T-cell (primary cell): ENCODE measurements around the gene TMEM18. TPM values are rescaled to one million over a fixed set of nuclear protein-coding genes. Genes with fewer than 3 reads are reported as not detected.

Source experiments
- ATAC-seq, 4 experiments: fragments of 200-7000 bp in 3 of 4; fragments of 150-1000 bp in 1 of 4; cut with Tn5 transposase; replicated peaks in 1 of 4; 1 replicate in 3 of 4; 2 replicates in 1 of 4; pipeline ENCODE4 v1.10.0; 2021; ENCODE audit warnings: moderate library complexity in 3 of 4, mild to moderate bottlenecking in 2 of 4, moderate number of reproducible peaks in 1 of 4
- CTCF ChIA-PET, 2 donors: fragments of 300-600 bp; sonication (Branson Sonifier 250); formaldehyde crosslinking; loops; one replicate each; lab custom pipeline; 2022; ENCODE audit warnings: antibody characterized with exemption in 2 of 2; lab: Charles Lee
- POLR2A ChIA-PET, 2 donors: fragments of 300-600 bp; sonication (Branson Sonifier 250); formaldehyde crosslinking; loops; one replicate each; lab custom pipeline; 2022; ENCODE audit warnings: antibody characterized with exemption in 2 of 2; lab: Charles Lee
- DNase-seq, 35 experiments: peaks; one replicate each; pipeline versions ENCODE4 v3.0.0 to v3.0.0-alpha.2; 2013 to 2023
- H3K27ac ChIP-seq: one replicate; pipeline ENCODE4 v1.5.1; 2013; ENCODE audit warnings: low read length
- H3K27me3 ChIP-seq, 2 experiments: replicated peaks in 1 of 2; 1 replicate in 1 of 2; 2 replicates in 1 of 2; pipeline versions ENCODE4 v1.6.1 to v1.7.0; 2013; ENCODE audit warnings: low read length in 1 of 2, mixed read lengths in 1 of 2; ENCODE audit not compliant: control insufficient read depth in 2 of 2, insufficient read depth in 2 of 2; ENCODE audit errors: extremely low read depth in 1 of 2
- H3K36me3 ChIP-seq, 2 donors: 1 replicate in 1 of 2; 2 replicates in 1 of 2; pipeline versions ENCODE4 v1.6.1 to v1.7.0; 2013; ENCODE audit warnings: low read length in 1 of 2; ENCODE audit not compliant: control insufficient read depth in 2 of 2, insufficient read depth in 1 of 2; ENCODE audit errors: extremely low read depth in 1 of 2
- H3K4me1 ChIP-seq, 2 experiments: 1 replicate in 1 of 2; 2 replicates in 1 of 2; pipeline versions ENCODE4 v1.6.1 to v1.7.0; 2013; ENCODE audit warnings: low read length in 2 of 2, mixed read lengths in 1 of 2; ENCODE audit not compliant: insufficient read depth in 2 of 2, control insufficient read depth in 1 of 2; ENCODE audit errors: extremely low read depth in 1 of 2
- H3K4me3 ChIP-seq, 2 donors: 1 replicate in 1 of 2; 2 replicates in 1 of 2; pipeline versions ENCODE4 v1.5.1 to v1.7.0; 2013; ENCODE audit warnings: mild to moderate bottlenecking in 2 of 2, low read length in 1 of 2, moderate library complexity in 1 of 2; ENCODE audit not compliant: control insufficient read depth in 1 of 2; ENCODE audit errors: extremely low read depth in 1 of 2
- H3K9me3 ChIP-seq: 2 replicates; pipeline ENCODE4 v1.7.0; 2013
- H3K27ac Mint-ChIP-seq, 2 donors: one replicate each; pipeline ENCODE4 v1.8.0; 2020 to 2021; ENCODE audit warnings: mild to moderate bottlenecking in 2 of 2, mixed read lengths in 2 of 2
- H3K27me3 Mint-ChIP-seq, 2 donors: one replicate each; pipeline ENCODE4 v1.8.0; 2021 to 2022; ENCODE audit warnings: mixed read lengths in 2 of 2
- H3K36me3 Mint-ChIP-seq: one replicate; pipeline ENCODE4 v1.8.0; 2021; ENCODE audit warnings: mixed read lengths
- H3K4me1 Mint-ChIP-seq, 3 donors: one replicate each; pipeline ENCODE4 v1.8.0; 2020 to 2022; ENCODE audit warnings: mixed read lengths in 3 of 3, mild to moderate bottlenecking in 1 of 3
- H3K4me3 Mint-ChIP-seq, 3 donors: one replicate each; pipeline ENCODE4 v1.8.0; 2020 to 2022; ENCODE audit warnings: mild to moderate bottlenecking in 3 of 3, mixed read lengths in 3 of 3, moderate library complexity in 3 of 3
- H3K9me3 Mint-ChIP-seq, 3 donors: one replicate each; pipeline ENCODE4 v1.8.0; 2020 to 2022; ENCODE audit warnings: mixed read lengths in 3 of 3
- WGBS: methylation state at CpG from one replicate; pipeline ENCODE4 v1.1.5; 2013; ENCODE audit warnings: missing lambda C conversion rate; ENCODE audit not compliant: insufficient coverage; 5-methylcytosine and 5-hydroxymethylcytosine counted together
- total RNA-seq, 35 experiments: library from RNA in 6 of 35; stranded (reverse) in 6 of 35; fragments of 120-200 nt in 1 of 35; gene quantifications; one replicate each; pipeline versions ENCODE4 v1.2.1 to v1.2.4 and lab custom pipeline; 2013 to 2026

The TMEM18 gene
- total RNA-seq, 5 donors from 2014 or later (not counting 1 experiment from before 2014, with no cell fraction given): 22.8 to 29.8 (median 28.8) TPM

DNA sequence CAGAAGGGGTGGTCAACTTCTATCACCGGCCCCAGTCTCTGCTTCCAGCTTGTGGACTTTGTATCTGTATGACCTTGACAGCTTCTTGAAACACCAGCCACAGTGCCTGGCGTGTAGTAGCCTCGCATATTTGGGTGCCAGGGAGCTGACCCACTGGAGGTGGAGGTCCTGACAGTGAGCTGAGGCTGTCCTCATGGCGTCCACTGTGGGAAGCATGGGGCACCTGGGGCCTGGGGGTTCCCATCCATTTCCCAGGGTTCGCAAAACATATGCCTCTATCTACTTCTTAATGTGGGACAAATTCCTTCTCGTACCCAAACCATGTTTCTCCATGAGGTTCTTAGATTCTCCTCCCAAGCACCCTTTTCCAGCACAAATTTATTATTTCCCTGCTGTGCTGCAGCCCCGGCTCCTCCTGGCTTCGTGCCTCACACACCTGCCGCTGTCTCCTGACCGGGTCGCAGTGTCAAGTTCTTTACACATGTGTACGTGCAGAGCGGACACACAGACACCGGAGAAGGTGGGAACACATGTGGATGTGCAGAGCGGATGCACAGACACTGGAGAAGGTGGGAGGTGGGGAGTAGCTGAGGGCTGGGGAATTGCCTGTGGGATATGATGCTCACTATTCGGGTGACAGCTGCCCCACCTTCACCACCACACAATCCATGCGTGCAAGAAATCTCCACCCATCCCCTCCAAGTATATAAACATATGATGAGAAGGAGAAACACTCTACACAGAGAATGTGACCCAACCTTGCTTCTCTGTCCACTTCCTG is 23.4 kb downstream of the TMEM18 start:
- peaks cover 0 to 3% of the 10 kb centered on the region in 2 donors for H3K27me3 Mint-ChIP-seq

GRCh38 chr2:652881-653480 is 24.2 kb downstream of the TMEM18 start:
- CTCF ChIA-PET: interaction anchor here in 1 of 2 donors (0.6 kb wide), 2 partner anchors 15 to 415 kb away, joined by 3 to 4 read pairs; no protein-coding TSS in a partner anchor
- Mint-ChIP-seq H3K27ac (peak overlapping the region in 1 of 2 donors; percentile 1), H3K4me3 (no peak overlapping the region)

More for the DNA sequence above, 23.4 kb downstream of the TMEM18 start:
- Histone ChIP-seq H3K9me3 (no peaks in the 10 kb centered on the region), H3K36me3 (no peaks in the 10 kb centered on the region), H3K4me3 (no peak overlapping the region), H3K27me3 (peaks cover 0 to 13% of the 10 kb centered on the region in 2 experiments), H3K27ac (no peak overlapping the region), H3K4me1 (peaks cover 17% of the 10 kb centered on the region in 2 experiments)
- no peaks in the 10 kb centered on the region for H3K36me3 Mint-ChIP-seq
- no peaks in the 10 kb centered on the region for H3K9me3 Mint-ChIP-seq
- DNase-seq (peak in 1 of 35 experiments; percentile 9), ATAC-seq (no peak)
- H3K4me1 Mint-ChIP-seq: peaks cover 43 to 55% (median 49%) of the 10 kb centered on the region in 3 donors
- H3K4me3 Mint-ChIP-seq: no peak overlapping the region
- CTCF ChIA-PET: interaction anchor here in 1 of 2 donors (0.6 kb wide), 2 partner anchors 16 to 416 kb away, joined by 3 to 4 read pairs; no protein-coding TSS in a partner anchor
- 93% methylated on average over 13 of the region's 17 CpGs for WGBS
- H3K27ac Mint-ChIP-seq: no peak overlapping the region
- POLR2A ChIA-PET: no interaction called here

GRCh38 chr2:651951-652373 is 25.2 kb downstream of the TMEM18 start:
- Histone ChIP-seq H3K4me3 (no peak overlapping the region), H3K36me3 (no peaks in the 10 kb centered on the region), H3K27me3 (peaks cover 0 to 26% of the 10 kb centered on the region in 2 experiments), H3K4me1 (peaks cover 11 to 14% of the 10 kb centered on the region in 2 experiments), H3K9me3 (no peaks in the 10 kb centered on the region), H3K27ac (no peak overlapping the region)
- no peaks in the 10 kb centered on the region for H3K36me3 Mint-ChIP-seq
- no peak overlapping the region for H3K4me3 Mint-ChIP-seq
- H3K27ac Mint-ChIP-seq: no peak overlapping the region
- H3K4me1 Mint-ChIP-seq: peaks cover 34 to 43% (median 40%) of the 10 kb centered on the region in 3 donors
- H3K9me3 Mint-ChIP-seq: no peaks in the 10 kb centered on the region
- DNase-seq (peak in 1 of 35 experiments; percentile 21), ATAC-seq (no peak)
- ChIA-PET POLR2A (no interaction called here), CTCF (no interaction called here)
- 94% methylated on average over 13 of the region's 14 CpGs for WGBS
- peaks cover 0 to 3% of the 10 kb centered on the region in 2 donors for H3K27me3 Mint-ChIP-seq

More at GRCh38 chr2:652881-653480, 24.2 kb downstream of the TMEM18 start:
- peak in 1 of 35 experiments; percentile 23 for DNase-seq
- peak in 1 of 4 experiments; percentile 37 for ATAC-seq
- H3K27me3 ChIP-seq: peaks cover 0 to 17% of the 10 kb centered on the region in 2 experiments
- Mint-ChIP-seq H3K36me3 (no peaks in the 10 kb centered on the region), H3K4me1 (peaks cover 43 to 52% (median 49%) of the 10 kb centered on the region in 3 donors), H3K9me3 (no peaks in the 10 kb centered on the region), H3K27me3 (peaks cover 0 to 3% of the 10 kb centered on the region in 2 donors)
- no peaks in the 10 kb centered on the region for H3K36me3 ChIP-seq
- WGBS: 100% methylated on average over 2 of the region's 6 CpGs
- H3K9me3 ChIP-seq: no peaks in the 10 kb centered on the region
- POLR2A ChIA-PET: no interaction called here
- H3K4me1 ChIP-seq: peaks cover 17% of the 10 kb centered on the region in 2 experiments
- no peak overlapping the region for H3K4me3 ChIP-seq
- H3K27ac ChIP-seq: no peak overlapping the region

- Mint-ChIP-seq H3K27me3 (peaks cover 3 to 9% of the 10 kb centered on the region in 2 donors), H3K4me3 (no peak overlapping the region), H3K4me1 (peaks cover 22 to 30% (median 27%) of the 10 kb centered on the region in 3 donors), H3K36me3 (no peaks in the 10 kb centered on the region), H3K27ac (no peak overlapping the region), H3K9me3 (no peaks in the 10 kb centered on the region)
- CTCF ChIA-PET: no interaction called here
- Histone ChIP-seq H3K9me3 (no peaks in the 10 kb centered on the region), H3K27ac (no peak overlapping the region), H3K4me3 (no peak overlapping the region), H3K36me3 (no peaks in the 10 kb centered on the region), H3K4me1 (peaks cover 3 to 8% of the 10 kb centered on the region in 2 experiments), H3K27me3 (peaks cover 0 to 30% of the 10 kb centered on the region in 2 experiments)
- POLR2A ChIA-PET: no interaction called here
- ATAC-seq (no peak), DNase-seq (peak in 1 of 35 experiments; percentile 9)
- 91% methylated on average over 20 of the region's 25 CpGs for WGBS
Observed at GRCh38 chr2:650343-651310, 26.6 kb downstream of the TMEM18 start.

- DNase-seq (peak in 1 of 35 experiments; percentile 13), ATAC-seq (no peak)
- Mint-ChIP-seq H3K9me3 (no peaks in the 10 kb centered on the region), H3K27me3 (peaks cover 3 to 10% of the 10 kb centered on the region in 2 donors), H3K27ac (no peak overlapping the region), H3K4me3 (no peak overlapping the region), H3K36me3 (no peaks in the 10 kb centered on the region), H3K4me1 (peaks cover 13 to 20% (median 17%) of the 10 kb centered on the region in 3 donors)
- CTCF ChIA-PET: no interaction called here
- Histone ChIP-seq H3K4me3 (no peak overlapping the region), H3K27me3 (peaks cover 0 to 35% of the 10 kb centered on the region in 2 experiments), H3K4me1 (peaks cover 3 to 5% of the 10 kb centered on the region in 2 experiments), H3K36me3 (no peaks in the 10 kb centered on the region), H3K27ac (no peak overlapping the region), H3K9me3 (no peaks in the 10 kb centered on the region)
- POLR2A ChIA-PET: no interaction called here
- WGBS: 91% methylated on average over 20 of the region's 20 CpGs
Observed at GRCh38 chr2:649426-650342, 27.5 kb downstream of the TMEM18 start.
